Gastrocnemius medialis (tissue), 4 donors: ENCODE measurements around the gene SNRNP25. TPM values are rescaled to one million over a fixed set of nuclear protein-coding genes. Genes with fewer than 3 reads are reported as not detected.

ENCODE experiments used
- ATAC-seq, 2 donors: fragments of 150-250 bp; one replicate each; pipeline ENCODE4 v1.9.1; 2016
- DNase-seq, 2 donors: peaks; one replicate each; pipeline ENCODE4 v3.0.0-alpha.2; 2019
- H3K27ac ChIP-seq, 4 donors: fragments of 200-600 bp; sonication (generic); 1 replicate in 1 of 4; 2 replicates in 3 of 4; pipeline ENCODE4 v1.5.1; 2016 to 2018; ENCODE audit warnings: mild to moderate bottlenecking in 2 of 4, moderate library complexity in 1 of 4
- H3K27me3 ChIP-seq, 3 donors: fragments of 200-600 bp; sonication (generic) in 2 of 3; 1 replicate in 1 of 3; 2 replicates in 2 of 3; pipeline versions ENCODE4 v1.5.1 to v1.6.0; 2016 to 2019; ENCODE audit warnings: mild to moderate bottlenecking in 1 of 3, moderate library complexity in 1 of 3
- H3K36me3 ChIP-seq, 2 donors: fragments of 200-600 bp; sonication (generic) in 1 of 2; one replicate each; pipeline ENCODE4 v1.5.1; 2017 to 2018
- H3K4me1 ChIP-seq, 2 donors: fragments of 200-600 bp; sonication (generic) in 1 of 2; one replicate each; pipeline ENCODE4 v1.5.1; 2016 to 2017; ENCODE audit warnings: mild to moderate bottlenecking in 2 of 2
- H3K4me3 ChIP-seq, 4 donors: fragments of 200-600 bp; sonication (generic) in 3 of 4; 1 replicate in 1 of 4; 2 replicates in 3 of 4; pipeline ENCODE4 v1.5.1; 2016 to 2019; ENCODE audit warnings: mild to moderate bottlenecking in 2 of 4
- H3K9me3 ChIP-seq, 3 donors: fragments of 200-600 bp; sonication (generic) in 2 of 3; 1 replicate in 1 of 3; 2 replicates in 2 of 3; pipeline ENCODE4 v1.5.1; 2016 to 2019
- CTCF ChIP-seq, 5 experiments: fragments of 450-650 bp in 3 of 5; fragments of 200-600 bp in 2 of 5; sonication (generic) in 2 of 5; IDR thresholded peaks in 4 of 5; conservative IDR thresholded peaks in 1 of 5; 1 replicate in 4 of 5; 2 replicates in 1 of 5; pipeline ENCODE4 v1.5.1; 2016 to 2019; ENCODE audit warnings: antibody characterized with exemption in 5 of 5, mild to moderate bottlenecking in 3 of 5, moderate library complexity in 3 of 5
- POLR2A ChIP-seq, 2 donors: fragments of 450-650 bp; IDR thresholded peaks; one replicate each; pipeline ENCODE4 v1.6.1; 2017; ENCODE audit warnings: antibody characterized with exemption in 2 of 2, mild to moderate bottlenecking in 2 of 2, moderate library complexity in 2 of 2
- in situ Hi-C, 4 donors: fragments of 200-750 bp; cut with MboI; loops; one replicate each; pipeline versions ENCODE4 v1.15.0 to v1.8.0; 2017; ENCODE audit warnings: low sequenced_read_pairs in 4 of 4
- intact Hi-C: fragments of 100-400 bp; cut with DNase I; formaldehyde crosslinking; loops from one replicate; pipeline ENCODE4 v1.15.1; 2023; ENCODE audit warnings: low total_unique reads
- total RNA-seq, 4 donors: library from RNA; depleted of rRNA; stranded (reverse); fragments of >200 nt; gene quantifications; one replicate each; pipeline versions ENCODE4 v1.1.0 to v1.2.3, GENCODE V29; 2016

Gene SNRNP25
- total RNA-seq, 4 donors from 2014 or later: 42.8 to 77.6 (median 69.7) TPM

- peak; percentile 71 to 81 for ATAC-seq
- in situ Hi-C loops: no loop called here
- TF ChIP-seq POLR2A (IDR thresholded peaks at IDR 0.05) (no peak), CTCF (IDR thresholded peaks at IDR 0.05 in 4 of 5, conservative IDR thresholded peaks at IDR 0.05 in 1 of 5) (no peak)
- DNase-seq: peak; percentile 76 to 87
- Histone ChIP-seq H3K4me1 (peaks cover 59 to 62% of the 10 kb centered on the region in 2 donors), H3K36me3 (peaks cover 0 to 6% of the 10 kb centered on the region in 2 donors), H3K4me3 (peak overlapping the region in 1 of 4 donors; percentile 25), H3K9me3 (no peaks in the 10 kb centered on the region), H3K27me3 (no peaks in the 10 kb centered on the region), H3K27ac (peak overlapping the region; percentile 75 to 88 (median 84))
- intact Hi-C loops: no loop called here
Measured at GRCh38 chr16:102060-102855, 48.6 kb downstream of the SNRNP25 start.

- Histone ChIP-seq H3K27ac (peak overlapping the region; percentile 45 to 88 (median 79)), H3K27me3 (no peaks in the 10 kb centered on the region), H3K4me3 (no peak overlapping the region), H3K4me1 (peaks cover 41 to 42% of the 10 kb centered on the region in 2 donors), H3K9me3 (no peaks in the 10 kb centered on the region), H3K36me3 (peaks cover 0 to 13% of the 10 kb centered on the region in 2 donors)
- TF ChIP-seq POLR2A (IDR thresholded peaks at IDR 0.05): no peak
- TF ChIP-seq CTCF (IDR thresholded peaks at IDR 0.05 in 4 of 5, conservative IDR thresholded peaks at IDR 0.05 in 1 of 5): no peak
- intact Hi-C loops: no loop called here
- in situ Hi-C loops: no loop called here
- DNase-seq (peak; percentile 37 to 75), ATAC-seq (peak; percentile 25 to 39)
Measured at GRCh38 chr16:104355-104754, 50.7 kb downstream of the SNRNP25 start.

GRCh38 chr16:104928-105327 is 51.3 kb downstream of the SNRNP25 start:
- TF ChIP-seq CTCF (IDR thresholded peaks at IDR 0.05 in 4 of 5, conservative IDR thresholded peaks at IDR 0.05 in 1 of 5): no peak
- TF ChIP-seq POLR2A (IDR thresholded peaks at IDR 0.05): no peak
- no peaks in the 10 kb centered on the region for H3K9me3 ChIP-seq
- H3K4me1 ChIP-seq: peaks cover 39 to 41% of the 10 kb centered on the region in 2 donors
- in situ Hi-C loops: loop anchor here in 2 of 4 donors (5.0 kb wide), 1 partner anchor 77 kb away; the partner anchor contains the start of gene HBQ1 (in 2 of the 2)
- no peaks in the 10 kb centered on the region for H3K27me3 ChIP-seq
- H3K27ac ChIP-seq: peak overlapping the region; percentile 45 to 88 (median 79)
- H3K4me3 ChIP-seq: no peak overlapping the region
- ATAC-seq: no peak
- intact Hi-C loops: loop anchor here (5.0 kb wide), 1 partner anchor 247 kb away; the partner anchor contains the start of gene AXIN1
- DNase-seq: no peak
- H3K36me3 ChIP-seq: peaks cover 0 to 18% of the 10 kb centered on the region in 2 donors

- no peak for ATAC-seq
Measured at GRCh38 chr16:105521-105920, 51.9 kb downstream of the SNRNP25 start.

More at GRCh38 chr16:105521-105920, 51.9 kb downstream of the SNRNP25 start:
- in situ Hi-C loops: loop anchor here in 2 of 4 donors (5.0 kb wide), 1 partner anchor 77 kb away; the partner anchor contains the start of gene HBQ1 (in 2 of the 2)
- Histone ChIP-seq H3K36me3 (peaks cover 0 to 24% of the 10 kb centered on the region in 2 donors), H3K4me3 (no peak overlapping the region), H3K9me3 (no peaks in the 10 kb centered on the region), H3K27me3 (no peaks in the 10 kb centered on the region), H3K27ac (no peak overlapping the region), H3K4me1 (peaks cover 39 to 41% of the 10 kb centered on the region in 2 donors)
- no peak for TF ChIP-seq POLR2A (IDR thresholded peaks at IDR 0.05)
- no peak for TF ChIP-seq CTCF (IDR thresholded peaks at IDR 0.05 in 4 of 5, conservative IDR thresholded peaks at IDR 0.05 in 1 of 5)
- DNase-seq: no peak
- intact Hi-C loops: loop anchor here (5.0 kb wide), 1 partner anchor 247 kb away; the partner anchor contains the start of gene AXIN1
